HL-60 (cell line): Measurements from ENCODE around the gene MYH15.

Experiments used
- DNase-seq, 2 experiments: peaks; one replicate each; pipeline ENCODE4 v3.0.0-alpha.2; 2010 to 2020; ENCODE audit warnings: low read depth in 1 of 2, low spot score in 1 of 2
- H3K27ac ChIP-seq: fragments of 250-450 bp; sonication (Bioruptor Pico); replicated peaks from 2 replicates; pipeline ENCODE4 v1.5.1; 2020; ENCODE audit warnings: mild to moderate bottlenecking, moderate library complexity
- H3K27me3 ChIP-seq: fragments of 250-450 bp; sonication (Bioruptor Pico); 2 replicates; pipeline ENCODE4 v1.5.1; 2021; ENCODE audit warnings: mild to moderate bottlenecking, moderate library complexity; ENCODE audit not compliant: insufficient read depth, poor library complexity, severe bottlenecking
- H3K4me3 ChIP-seq: replicated peaks from 2 replicates; pipeline ENCODE4 v1.5.1; 2011; ENCODE audit warnings: mild to moderate bottlenecking, control low read depth, low read length; ENCODE audit not compliant: insufficient read depth
- CTCF ChIP-seq: IDR thresholded peaks from one replicate; pipeline ENCODE4 v1.5.1; 2011; ENCODE audit warnings: low read length, control low read depth, inconsistent platforms; ENCODE audit not compliant: insufficient read depth
- GABPA ChIP-seq: IDR thresholded peaks from 2 replicates; pipeline ENCODE4 v1.6.1; 2012; ENCODE audit warnings: low read depth
- POLR2AphosphoS5 ChIP-seq: IDR thresholded peaks from 2 replicates; pipeline ENCODE4 v1.6.1; 2012; ENCODE audit warnings: low read depth
- REST ChIP-seq: IDR thresholded peaks from 2 replicates; pipeline ENCODE4 v1.6.1; 2012; ENCODE audit warnings: low read depth; ENCODE audit not compliant: insufficient replicate concordance
- SPI1 ChIP-seq: IDR thresholded peaks from 2 replicates; pipeline ENCODE4 v1.6.1; 2012; ENCODE audit warnings: low read depth, mild to moderate bottlenecking, borderline replicate concordance

MYH15 gene

DNA sequence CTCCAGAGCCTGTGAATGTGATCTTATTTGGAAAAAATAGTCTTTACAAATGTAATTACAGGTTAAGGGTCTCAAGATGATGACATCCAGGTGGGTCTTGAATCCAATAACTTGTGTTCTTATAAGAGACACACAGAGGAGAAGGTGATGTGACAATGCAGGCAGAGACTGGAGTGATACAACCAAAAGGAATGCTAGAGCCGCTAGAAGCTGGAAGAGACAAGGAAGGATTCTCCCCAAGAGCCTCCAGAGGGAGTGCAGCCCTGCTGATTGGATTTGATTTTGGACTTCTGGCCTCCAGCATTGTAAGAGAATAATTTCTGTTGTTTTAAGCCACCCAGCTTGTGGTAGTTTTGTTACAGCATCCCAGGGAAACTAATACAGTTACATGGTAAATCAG lies 9.7 kb downstream of the MYH15 start:
- Histone ChIP-seq H3K27me3 (no peaks in the 10 kb centered on the region), H3K27ac (no peak overlapping the region), H3K4me3 (no peak overlapping the region)
- DNase-seq: no peak
- TF ChIP-seq REST: no peak
- TF ChIP-seq SPI1: no peak
- no peak for TF ChIP-seq POLR2AphosphoS5
- TF ChIP-seq CTCF: no peak
- no peak for TF ChIP-seq GABPA

DNA sequence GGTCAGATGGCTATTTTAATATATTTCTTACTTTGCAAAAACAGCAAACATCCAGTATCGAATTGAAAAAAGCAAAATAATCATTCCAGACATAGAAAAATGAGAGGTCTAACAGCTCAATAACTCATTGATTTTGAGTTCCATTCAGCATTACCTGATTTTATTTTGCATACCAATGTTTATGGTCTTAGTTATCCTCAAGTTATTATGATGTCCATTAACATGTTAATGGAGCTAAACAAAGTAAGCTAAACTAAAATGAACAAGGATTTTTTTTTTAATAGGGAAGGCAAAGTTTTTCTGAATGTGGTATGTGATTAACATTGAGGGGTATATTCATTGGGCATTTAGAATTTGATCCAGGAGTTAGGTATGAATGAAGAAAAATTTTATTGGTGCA lies 13.1 kb downstream of the MYH15 start:
- no peak for DNase-seq
- Histone ChIP-seq H3K27ac (no peak overlapping the region), H3K4me3 (no peak overlapping the region), H3K27me3 (no peaks in the 10 kb centered on the region)
- no peak for TF ChIP-seq GABPA
- TF ChIP-seq POLR2AphosphoS5: no peak
- TF ChIP-seq REST: no peak
- no peak for TF ChIP-seq SPI1
- no peak for TF ChIP-seq CTCF

DNA sequence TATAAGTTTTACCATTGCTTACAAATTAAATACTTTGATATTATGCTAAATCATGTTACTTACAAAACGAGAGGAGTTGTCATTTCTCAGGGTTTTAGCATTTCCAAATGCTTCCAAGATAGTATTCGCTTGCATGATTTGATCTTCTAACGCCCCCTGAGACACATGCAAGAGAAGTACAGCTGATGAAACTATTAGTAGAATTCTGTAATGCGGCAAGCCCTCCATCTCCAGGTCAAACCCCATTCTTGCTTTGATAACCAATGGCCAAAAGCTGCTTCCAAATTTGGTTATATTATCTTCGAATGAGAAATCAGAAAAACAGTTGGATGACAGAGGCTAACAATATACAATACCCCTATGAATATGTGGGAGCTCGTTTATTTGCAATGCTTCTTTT lies 14.7 kb downstream of the MYH15 start:
- Histone ChIP-seq H3K4me3 (no peak overlapping the region), H3K27me3 (no peaks in the 10 kb centered on the region), H3K27ac (no peak overlapping the region)
- no peak for DNase-seq
- TF ChIP-seq REST: no peak
- no peak for TF ChIP-seq SPI1
- no peak for TF ChIP-seq POLR2AphosphoS5
- no peak for TF ChIP-seq CTCF
- no peak for TF ChIP-seq GABPA
